K562 (cell line): ENCODE results near the gene CCM2. TPM values are rescaled to one million over a fixed set of nuclear protein-coding genes. Genes with fewer than 3 reads are reported as not detected.

Source experiments
- ATAC-seq: fragments of 200-7000 bp; cut with Tn5 transposase; 3 replicates; pipeline ENCODE4 v1.9.1; 2020; ENCODE audit warnings: moderate library complexity
- BruUV-seq: library from RNA; stranded (reverse); fragments of 400-500 nt; replicated peaks from 2 replicates; lab custom pipeline; 2021; lab: Mats Ljungman, UMichigan
- CTCF ChIA-PET: fragments of 300-600 bp; formaldehyde crosslinking; extraction: SDS; loops from one replicate; lab custom pipeline; 2021; ENCODE audit warnings: low intra/inter-chr PET ratio; lab: Yijun Ruan, JAX
- POLR2A ChIA-PET: fragments of 300-600, 350-650 bp; sonication (Branson Sonifier 250); formaldehyde crosslinking; extraction: SDS; loops from one replicate; lab custom pipeline; 2021; ENCODE audit warnings: antibody characterized with exemption, inconsistent platforms; lab: Yijun Ruan, JAX
- DNase-seq, 4 experiments: peaks; one replicate each; pipeline versions ENCODE4 v3.0.0 to v3.0.0-alpha.2; 2011 to 2018; ENCODE audit warnings: low spot score in 3 of 4, mixed read lengths in 3 of 4; ENCODE audit errors: extremely low read depth in 1 of 4
- FAIRE-seq: peaks from 2 replicates; lab custom pipeline; 2011; peaks lifted over from hg19 to GRCh38; lab: Jason Lieb, UNC
- H2AFZ ChIP-seq: 2 replicates; pipeline ENCODE4 v1.6.0; 2011; ENCODE audit warnings: low read depth, low read length, control low read depth, inconsistent platforms
- H3K27ac ChIP-seq: fragments of 200-600 bp; 3 replicates; pipeline ENCODE4 v1.8.0; 2011; ENCODE audit warnings: low read depth, mild to moderate bottlenecking, control low read depth, inconsistent platforms, low read length, moderate library complexity, mixed read lengths; ENCODE audit errors: extremely low read depth
- H3K27me3 ChIP-seq, 2 experiments: fragments of 300-600 bp in 1 of 2; 2 replicates in 1 of 2; 3 replicates in 1 of 2; pipeline versions ENCODE4 v1.6.0 to v1.8.0; 2011; ENCODE audit warnings: inconsistent platforms in 2 of 2, low read length in 2 of 2, mild to moderate bottlenecking in 1 of 2, mixed read lengths in 1 of 2, moderate library complexity in 1 of 2; ENCODE audit not compliant: control insufficient read depth in 2 of 2, insufficient read depth in 2 of 2
- H3K36me3 ChIP-seq: fragments of 300-600 bp; 3 replicates; pipeline ENCODE4 v1.8.0; 2011; ENCODE audit warnings: mild to moderate bottlenecking, low read length, inconsistent platforms; ENCODE audit not compliant: control insufficient read depth, insufficient read depth
- H3K4me1 ChIP-seq, 2 experiments: fragments of 200-600 bp in 1 of 2; replicated peaks in 1 of 2; 2 replicates in 1 of 2; 3 replicates in 1 of 2; pipeline versions ENCODE4 v1.5.1 to v1.8.0; 2011; ENCODE audit warnings: inconsistent platforms in 2 of 2, low read length in 2 of 2, mild to moderate bottlenecking in 1 of 2, mixed read lengths in 1 of 2, moderate library complexity in 1 of 2; ENCODE audit not compliant: control insufficient read depth in 2 of 2, insufficient read depth in 2 of 2
- H3K4me2 ChIP-seq: 2 replicates; pipeline ENCODE4 v1.6.1; 2011; ENCODE audit warnings: low read length, control low read depth, inconsistent platforms, mixed read lengths; ENCODE audit not compliant: insufficient read depth
- H3K4me3 ChIP-seq: fragments of 200-600 bp; sonication (generic), shearing (Covaris generic); 2 replicates; pipeline ENCODE4 v1.5.1; 2016; ENCODE audit warnings: control low read depth, inconsistent platforms
- H3K79me2 ChIP-seq: fragments of 200-600 bp; 3 replicates; pipeline ENCODE4 v1.8.0; 2011; ENCODE audit warnings: low read length, inconsistent platforms; ENCODE audit not compliant: control insufficient read depth, insufficient read depth
- H3K9ac ChIP-seq, 2 experiments: 2 replicates each; pipeline versions ENCODE4 v1.6.0 to v1.6.1; 2011; ENCODE audit warnings: low read depth in 2 of 2, low read length in 2 of 2, control low read depth in 1 of 2, inconsistent platforms in 1 of 2, mild to moderate bottlenecking in 1 of 2, mixed read lengths in 1 of 2; ENCODE audit not compliant: insufficient read depth in 1 of 2
- H3K9me1 ChIP-seq: one replicate; pipeline ENCODE4 v1.6.0; 2011; ENCODE audit warnings: inconsistent platforms, mild to moderate bottlenecking, low read length, moderate library complexity; ENCODE audit not compliant: control insufficient read depth, insufficient read depth
- H3K9me3 ChIP-seq: replicated peaks from 2 replicates; pipeline ENCODE4 v1.5.1; 2011; ENCODE audit warnings: low read depth, low read length, inconsistent platforms; ENCODE audit not compliant: control insufficient read depth, insufficient read depth
- H4K20me1 ChIP-seq: replicated peaks from 2 replicates; pipeline ENCODE4 v1.6.1; 2011; ENCODE audit warnings: low read length, inconsistent platforms, mixed read lengths; ENCODE audit not compliant: control insufficient read depth, insufficient read depth
- ARID3A ChIP-seq: IDR thresholded peaks from 2 replicates; pipeline ENCODE4 v1.6.1; 2012; ENCODE audit warnings: low read depth, low read length, improper control_type of control experiment, borderline replicate concordance
- HMG20A ChIP-seq: fragments of 450-650 bp; formaldehyde crosslinking; conservative IDR thresholded peaks from 2 replicates; pipeline ENCODE4 v1.4.0; 2020; ENCODE audit warnings: mild to moderate bottlenecking, mixed read lengths
- MED1 ChIP-seq: sonication (generic); formaldehyde crosslinking; IDR thresholded peaks from 2 replicates; pipeline ENCODE4 v1.8.1; 2023; ENCODE audit warnings: missing genetic modification reagents, borderline replicate concordance
- RREB1 ChIP-seq: fragments of 250-450 bp; sonication (Bioruptor Pico); IDR thresholded peaks from 2 replicates; pipeline ENCODE4 v1.4.0; 2020
- SP1 ChIP-seq: sonication (generic); formaldehyde crosslinking; IDR thresholded peaks from 2 replicates; pipeline ENCODE4 v1.8.1; 2022; ENCODE audit warnings: mild to moderate bottlenecking, missing genetic modification reagents
- ZFP91 ChIP-seq: sonication (generic); formaldehyde crosslinking; IDR thresholded peaks from 2 replicates; pipeline ENCODE4 v1.8.0; 2022; ENCODE audit warnings: mild to moderate bottlenecking, missing genetic modification reagents
- ZNF511 ChIP-seq: sonication (generic); formaldehyde crosslinking; IDR thresholded peaks from 2 replicates; pipeline ENCODE4 v1.8.0; 2022; ENCODE audit warnings: mild to moderate bottlenecking, missing genetic modification reagents
- WGBS: fragments of 100-300 bp; shearing (Covaris generic); methylation state at CpG from one replicate; pipeline ENCODE4 v1.1.6; 2016; ENCODE audit warnings: low coverage, mixed read lengths; ENCODE audit not compliant: insufficient coverage; ENCODE audit errors: missing lambda C conversion rate; 5-methylcytosine and 5-hydroxymethylcytosine counted together
- in situ Hi-C: fragments of 300-500 bp; cut with MboI; formaldehyde crosslinking; loops from 4 replicates; pipeline ENCODE4 v1.15.0; 2018; ENCODE audit warnings: inconsistent platforms, mixed read lengths
- intact Hi-C: fragments of 100-400 bp; cut with micrococcal nuclease; formaldehyde crosslinking; loops from 2 replicates; pipeline ENCODE4 v1.14.2; 2022
- polyA plus RNA-seq, 8 experiments: library from polyadenylated mRNA; depleted of rRNA in 4 of 8; stranded (reverse) in 5 of 8; unstranded in 3 of 8; fragments of >200 nt; fragmentation: Nextera tagmentation in 2 of 8; fragmentation: Illumina TruSeq in 1 of 8; extraction: Ambion mirVana in 2 of 8; extraction: Trizol in 1 of 8; gene quantifications; 2 replicates each; pipeline versions ENCODE4 v1.2.1 to v1.2.3, GENCODE V29; 2011 to 2014; ENCODE audit warnings: inconsistent platforms in 1 of 8, missing spikeins in 1 of 8
- total RNA-seq, 7 experiments: library from RNA; depleted of rRNA in 6 of 7; stranded (reverse); fragments of >200 nt in 6 of 7; fragmentation: Illumina TruSeq in 2 of 7; extraction: Trizol in 2 of 7; gene quantifications; 2 replicates each; pipeline versions ENCODE4 v1.2.1 to v1.2.3, GENCODE V29; 2011 to 2021; ENCODE audit warnings: low replicate concordance in 1 of 7

CCM2 gene
- total and polyA plus RNA-seq, 9 of the 15 experiments (the other 6 are each of a cell fraction or from before 2014, with no cell fraction given): 0.41 to 38.6 (median 25.9) TPM

GRCh38 chr7:45089341-45089891 lies 89.4 kb downstream of the CCM2 start (continued):
- peak; percentile 100 for TF ChIP-seq RREB1

GRCh38 chr7:45092100-45092930 lies 92.3 kb downstream of the CCM2 start:
- Histone ChIP-seq H3K9me3 (no peaks in the 10 kb centered on the region; the same call in none of the 2 replicates), H3K9me1 (no peaks in the 10 kb centered on the region), H3K36me3 (no peaks in the 10 kb centered on the region), H3K27me3 (no peaks in the 10 kb centered on the region), H2AFZ (peak overlapping the region; percentile 54), H3K4me3 (no peak overlapping the region), H3K4me1 (peaks cover 2 to 20% of the 10 kb centered on the region in 2 experiments; a peak in 3 of 5 replicates), H3K27ac (no peak overlapping the region), H4K20me1 (0 out of 2 replicates have a peak, but pooled peaks cover 4% of the 10 kb centered on the region), H3K79me2 (no peaks in the 10 kb centered on the region), H3K4me2 (no peak overlapping the region), H3K9ac (no peak overlapping the region; a peak in 1 of 4 replicates)
- ATAC-seq: peak; percentile 19; the same call in 2 of the 3 replicates
- FAIRE-seq: peak; percentile 48
- BruUV-seq: no TSS peak
- ChIA-PET POLR2A (interaction anchor here (0.6 to 2.3 kb wide), 3 partner anchors 12 to 52 kb away, joined by 3 to 19 read pairs (median 7); partner anchors contain the start of gene TBRG4), CTCF (no interaction called here)
- WGBS: 2% methylated on average over 7 of the region's 7 CpGs
- in situ Hi-C loops (no loop called here), intact Hi-C loops (no loop called here)
- DNase-seq: peak in 2 of 4 experiments; percentile 43 to 44
- TF ChIP-seq SP1 (CRISPR knock-in tag): no peak
- no peak for TF ChIP-seq HMG20A (CRISPR knock-in tag)
- TF ChIP-seq MED1 (CRISPR knock-in tag): no peak
- TF ChIP-seq ZFP91 (CRISPR knock-in tag): no peak
- TF ChIP-seq ZNF511 (CRISPR knock-in tag): no peak
- TF ChIP-seq ARID3A: no peak
